HepG2 (cell line): ENCODE results near the gene RASSF6. TPM values are rescaled to one million over a fixed set of nuclear protein-coding genes. Genes with fewer than 3 reads are reported as not detected.

Experiments
- ATAC-seq: fragments of 200-7000 bp; cut with Tn5 transposase; 3 replicates; pipeline ENCODE4 v1.9.1; 2020; ENCODE audit warnings: mild to moderate bottlenecking, moderate library complexity
- BruUV-seq: library from RNA; stranded (reverse); fragments of 400-500 nt; replicated peaks from 2 replicates; lab custom pipeline; 2021; lab: Mats Ljungman, UMichigan
- CTCF ChIA-PET: fragments of 300-600 bp; formaldehyde crosslinking; extraction: SDS; loops from one replicate; lab custom pipeline; 2021; ENCODE audit warnings: low total read pairs, inconsistent platforms, low intra/inter-chr PET ratio; lab: Yijun Ruan, JAX
- POLR2A ChIA-PET: fragments of 350-600 bp; sonication (Branson Sonifier 250); formaldehyde crosslinking; loops from one replicate; lab custom pipeline; 2020; ENCODE audit warnings: antibody characterized with exemption, inconsistent platforms; lab: Yijun Ruan, JAX
- DNase-seq: peaks from one replicate; pipeline ENCODE4 v3.0.0-alpha.2; 2015; ENCODE audit warnings: low spot score
- FAIRE-seq: peaks from 3 replicates; lab custom pipeline; 2011; peaks lifted over from hg19 to GRCh38; lab: Jason Lieb, UNC
- H2AFZ ChIP-seq: one replicate; pipeline ENCODE4 v1.6.1; 2011; ENCODE audit warnings: low read length, inconsistent platforms
- H3K27ac ChIP-seq: fragments of 300-600 bp; 3 replicates; pipeline ENCODE4 v1.8.0; 2011; ENCODE audit warnings: mixed run types, mild to moderate bottlenecking, mixed read lengths, low read length, inconsistent platforms; ENCODE audit not compliant: insufficient read depth; ENCODE audit errors: extremely low read length
- H3K27me3 ChIP-seq, 2 experiments: fragments of 200-600 bp in 1 of 2; 2 replicates in 1 of 2; 3 replicates in 1 of 2; pipeline versions ENCODE4 v1.6.0 to v1.8.0; 2011; ENCODE audit warnings: low read length in 2 of 2, mild to moderate bottlenecking in 2 of 2, moderate library complexity in 2 of 2, inconsistent platforms in 1 of 2; ENCODE audit not compliant: insufficient read depth in 2 of 2, control insufficient read depth in 1 of 2
- H3K36me3 ChIP-seq, 2 experiments: fragments of 200-600 bp in 1 of 2; replicated peaks in 1 of 2; 2 replicates in 1 of 2; 3 replicates in 1 of 2; pipeline versions ENCODE4 v1.5.1 to v1.8.0; 2011; ENCODE audit warnings: low read length in 2 of 2, inconsistent platforms in 1 of 2; ENCODE audit not compliant: insufficient read depth in 2 of 2, control insufficient read depth in 1 of 2
- H3K4me1 ChIP-seq: 2 replicates; pipeline ENCODE4 v1.5.1; 2012; ENCODE audit warnings: low read length, inconsistent platforms; ENCODE audit not compliant: insufficient read depth
- H3K4me2 ChIP-seq: 2 replicates; pipeline ENCODE4 v1.6.0; 2011; ENCODE audit warnings: low read depth, low read length, inconsistent platforms
- H3K4me3 ChIP-seq, 3 experiments: fragments of 200-600 bp in 1 of 3; sonication (generic), shearing (Covaris generic) in 1 of 3; replicated peaks in 1 of 3; 2 replicates each; pipeline ENCODE4 v1.5.1; 2011 to 2016; ENCODE audit warnings: low read length in 3 of 3, inconsistent platforms in 2 of 3, low read depth in 2 of 3, mild to moderate bottlenecking in 2 of 3, control low read depth in 1 of 3, mixed read lengths in 1 of 3; ENCODE audit not compliant: insufficient read depth in 1 of 3
- H3K79me2 ChIP-seq: one replicate; pipeline ENCODE4 v1.6.1; 2011; ENCODE audit warnings: low read length, inconsistent platforms; ENCODE audit not compliant: insufficient read depth
- H3K9ac ChIP-seq: 2 replicates; pipeline ENCODE4 v1.6.0; 2011; ENCODE audit warnings: mild to moderate bottlenecking, low read depth, low read length, inconsistent platforms; ENCODE audit not compliant: insufficient read depth
- H3K9me3 ChIP-seq: 2 replicates; pipeline ENCODE4 v1.5.1; 2012; ENCODE audit warnings: mild to moderate bottlenecking, low read length
- H4K20me1 ChIP-seq: 2 replicates; pipeline ENCODE4 v1.6.0; 2011; ENCODE audit warnings: inconsistent platforms, mild to moderate bottlenecking, low read length, moderate library complexity; ENCODE audit not compliant: insufficient read depth
- CREB1 ChIP-seq, 2 experiments: fragments of 450-650 bp in 1 of 2; IDR thresholded peaks; 2 replicates each; pipeline ENCODE4 v1.6.1; 2016 to 2017; ENCODE audit warnings: control low read depth in 1 of 2, mild to moderate bottlenecking in 1 of 2, missing compliant biosample characterization in 1 of 2, missing genetic modification characterization in 1 of 2
- IKZF1 ChIP-seq: fragments of 450-650 bp; IDR thresholded peaks from 2 replicates; pipeline ENCODE4 v1.7.1; 2016
- JUNB ChIP-seq: sonication (generic); formaldehyde crosslinking; IDR thresholded peaks from 2 replicates; pipeline ENCODE4 v1.8.0; 2022; ENCODE audit warnings: missing genetic modification reagents, mild to moderate bottlenecking, borderline replicate concordance
- PCBP2 ChIP-seq: fragments of 200-400 bp; formaldehyde crosslinking; optimal IDR thresholded peaks from 2 replicates; pipeline ENCODE3; 2018; ENCODE audit warnings: low read length, low read depth; ENCODE audit not compliant: poor library complexity, severe bottlenecking
- RFX1 ChIP-seq: fragments of 450-650 bp; IDR thresholded peaks from 2 replicates; pipeline ENCODE4 v1.6.1; 2017
- RNF2 ChIP-seq: fragments of 450-650 bp; conservative IDR thresholded peaks from 2 replicates; pipeline ENCODE4 v1.6.1; 2016; ENCODE audit warnings: low read depth
- SIN3B ChIP-seq: fragments of 150-350 bp; IDR thresholded peaks from 2 replicates; pipeline ENCODE4 v1.6.1; 2014; ENCODE audit warnings: low read length
- SP140L ChIP-seq: sonication (generic); formaldehyde crosslinking; IDR thresholded peaks from 2 replicates; pipeline ENCODE4 v1.4.0; 2020; ENCODE audit warnings: missing genetic modification reagents, borderline replicate concordance
- TOPORS ChIP-seq: sonication (generic); formaldehyde crosslinking; IDR thresholded peaks from 2 replicates; pipeline ENCODE4 v1.8.0; 2023; ENCODE audit warnings: mild to moderate bottlenecking, missing genetic modification reagents
- ZNF549 ChIP-seq: sonication (generic); formaldehyde crosslinking; IDR thresholded peaks from 2 replicates; pipeline ENCODE4 v1.5.0; 2020; ENCODE audit warnings: missing genetic modification reagents
- ZNF652 ChIP-seq: IDR thresholded peaks from 2 replicates; pipeline ENCODE4 v1.6.1; 2016; ENCODE audit warnings: low read depth, borderline replicate concordance
- ZNF691 ChIP-seq: sonication (generic); formaldehyde crosslinking; IDR thresholded peaks from 2 replicates; pipeline ENCODE4 v1.4.0; 2020; ENCODE audit warnings: missing genetic modification reagents, low read depth, mild to moderate bottlenecking, borderline replicate concordance
- WGBS: methylation state at CpG from one replicate; pipeline ENCODE4 v1.1.6; 2017; ENCODE audit warnings: low lambda C conversion rate; 5-methylcytosine and 5-hydroxymethylcytosine counted together
- in situ Hi-C: cut with HindIII; loops from 2 replicates; pipeline ENCODE4 v1.10.0; 2017; ENCODE audit warnings: low pct_unique_long_range_greater_than_20kb; ENCODE audit not compliant: extremely low pct_ligation_motif_present
- intact Hi-C: fragments of 100-400 bp; cut with micrococcal nuclease; formaldehyde crosslinking; loops from one replicate; pipeline ENCODE4 v1.10.0; 2022; ENCODE audit not compliant: unreplicated experiment
- polyA plus RNA-seq, 8 experiments: library from polyadenylated mRNA; depleted of rRNA in 3 of 8; stranded (reverse) in 7 of 8; unstranded in 1 of 8; fragments of >200 nt; fragmentation: Illumina TruSeq in 4 of 8; extraction: Trizol in 4 of 8; gene quantifications; 2 replicates each; pipeline versions ENCODE4 v1.2.1 to v1.2.3, GENCODE V29; 2011 to 2016; ENCODE audit warnings: low read depth in 4 of 8, missing spikeins in 1 of 8, mixed read lengths in 1 of 8; ENCODE audit not compliant: insufficient read depth in 1 of 8
- total RNA-seq, 5 experiments: library from RNA; depleted of rRNA; stranded (reverse); fragments of >200 nt; fragmentation: Illumina TruSeq; extraction: Trizol; gene quantifications; 2 replicates each; pipeline ENCODE4 v1.2.3, GENCODE V29; 2016; ENCODE audit warnings: low read depth in 1 of 5
- TF ChIP-seq, protein P1 (sequence below): sonication (generic); formaldehyde crosslinking; IDR thresholded peaks from 2 replicates; pipeline ENCODE4 v1.9.0; 2022; ENCODE audit warnings: missing genetic modification reagents, mild to moderate bottlenecking, borderline replicate concordance

The RASSF6 gene
- total and polyA plus RNA-seq, 2 of the 13 experiments (the other 11 are each of a cell fraction or from before 2014, with no cell fraction given): 0.03 to 0.11 TPM

DNA sequence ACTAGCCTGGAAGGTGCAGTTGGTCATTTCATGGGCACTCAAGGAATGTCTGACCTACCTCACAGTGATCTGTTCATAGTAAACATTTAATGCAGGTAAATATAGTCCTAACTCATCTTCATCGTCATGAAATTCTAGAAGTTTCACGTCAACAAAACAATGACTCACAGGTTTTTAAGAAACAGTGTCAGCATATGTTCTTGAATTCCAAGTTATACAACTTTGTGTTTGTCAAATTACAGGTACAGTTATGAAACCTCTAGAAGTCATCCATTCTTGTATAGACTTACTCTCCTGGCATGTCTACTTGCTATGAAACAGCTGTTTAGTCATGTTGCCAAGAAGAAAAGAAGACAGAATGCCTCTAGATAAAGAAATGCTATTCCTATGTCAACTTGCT lies 92.1 kb downstream of the RASSF6 start:
- no peaks in the 10 kb centered on the region for H3K36me3 ChIP-seq
- 32% methylated on average over 2 of the region's 2 CpGs for WGBS
- POLR2A ChIA-PET: no interaction called here
- FAIRE-seq (no peak), ATAC-seq (no peak), DNase-seq (no peak)
- TF ChIP-seq CREB1 (IDR thresholded peaks at IDR 0.05) (peak; percentile 31; the same call in 1 of the 2 replicates), CREB1 (CRISPR knock-in tag; IDR thresholded peaks at IDR 0.05) (no peak), SP140L (CRISPR knock-in tag) (no peak), RNF2 (no peak), SIN3B (no peak)
- H3K27me3 ChIP-seq: no peaks in the 10 kb centered on the region
- no peak overlapping the region for H3K27ac ChIP-seq
- BruUV-seq: no TSS peak
- H4K20me1 ChIP-seq: no peaks in the 10 kb centered on the region
- H3K4me1 ChIP-seq: peaks cover 2% of the 10 kb centered on the region
- intact Hi-C loops (no loop called here), in situ Hi-C loops (no loop called here)
- H3K9me3 ChIP-seq: no peaks in the 10 kb centered on the region
- no peak overlapping the region for H2AFZ ChIP-seq
- H3K4me2 ChIP-seq: no peak overlapping the region
- no peak overlapping the region for H3K9ac ChIP-seq
- H3K4me3 ChIP-seq: no peak overlapping the region
- CTCF ChIA-PET: no interaction called here
- no peaks in the 10 kb centered on the region for H3K79me2 ChIP-seq

DNA sequence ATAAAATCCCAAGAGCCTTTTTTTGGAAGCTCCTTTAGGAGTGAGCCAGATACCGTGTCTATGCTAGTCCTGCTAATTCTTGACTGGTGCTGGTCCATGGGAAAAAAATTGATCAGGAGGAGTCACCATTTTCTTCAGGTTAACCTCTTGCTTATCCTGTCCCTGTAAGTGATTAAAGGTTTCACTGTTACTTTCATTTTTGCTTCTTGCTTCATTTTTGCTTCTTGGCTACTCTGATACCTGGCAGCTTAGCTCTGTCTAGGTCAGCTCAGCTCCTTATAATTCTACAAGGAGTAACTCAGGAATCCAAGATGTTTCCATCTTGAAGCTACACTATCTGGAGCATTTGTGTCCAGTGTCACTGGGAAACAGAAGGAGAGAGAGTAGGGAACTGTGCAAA lies 93.0 kb downstream of the RASSF6 start:
- ATAC-seq (no peak), DNase-seq (no peak), FAIRE-seq (no peak)
- ChIA-PET CTCF (no interaction called here), POLR2A (no interaction called here)
- H2AFZ ChIP-seq: no peak overlapping the region
- H3K4me3 ChIP-seq: no peak overlapping the region
- H3K27me3 ChIP-seq: no peaks in the 10 kb centered on the region
- no peaks in the 10 kb centered on the region for H3K36me3 ChIP-seq
- no peak overlapping the region for H3K9ac ChIP-seq
- H4K20me1 ChIP-seq: no peaks in the 10 kb centered on the region
- 88% methylated on average over 1 of the region's 1 CpG for WGBS
- no peak overlapping the region for H3K27ac ChIP-seq
- in situ Hi-C loops: no loop called here
- no peaks in the 10 kb centered on the region for H3K4me1 ChIP-seq
- H3K4me2 ChIP-seq: no peak overlapping the region
- no TSS peak for BruUV-seq
- intact Hi-C loops: no loop called here
- H3K9me3 ChIP-seq: no peaks in the 10 kb centered on the region
- H3K79me2 ChIP-seq: no peaks in the 10 kb centered on the region
- TF ChIP-seq ZNF549: no peak
- TF ChIP-seq JUNB (CRISPR knock-in tag): no peak
- TF ChIP-seq RFX1: no peak
- no peak for TF ChIP-seq ZNF691 (CRISPR knock-in tag)
- TF ChIP-seq, protein P1, sequence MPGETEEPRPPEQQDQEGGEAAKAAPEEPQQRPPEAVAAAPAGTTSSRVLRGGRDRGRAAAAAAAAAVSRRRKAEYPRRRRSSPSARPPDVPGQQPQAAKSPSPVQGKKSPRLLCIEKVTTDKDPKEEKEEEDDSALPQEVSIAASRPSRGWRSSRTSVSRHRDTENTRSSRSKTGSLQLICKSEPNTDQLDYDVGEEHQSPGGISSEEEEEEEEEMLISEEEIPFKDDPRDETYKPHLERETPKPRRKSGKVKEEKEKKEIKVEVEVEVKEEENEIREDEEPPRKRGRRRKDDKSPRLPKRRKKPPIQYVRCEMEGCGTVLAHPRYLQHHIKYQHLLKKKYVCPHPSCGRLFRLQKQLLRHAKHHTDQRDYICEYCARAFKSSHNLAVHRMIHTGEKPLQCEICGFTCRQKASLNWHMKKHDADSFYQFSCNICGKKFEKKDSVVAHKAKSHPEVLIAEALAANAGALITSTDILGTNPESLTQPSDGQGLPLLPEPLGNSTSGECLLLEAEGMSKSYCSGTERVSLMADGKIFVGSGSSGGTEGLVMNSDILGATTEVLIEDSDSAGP: no peak
- no peak for TF ChIP-seq PCBP2
- TF ChIP-seq TOPORS: no peak
- no peak for TF ChIP-seq IKZF1
- no peak for TF ChIP-seq ZNF652
